COR-L47 (cell line): Measurements from ENCODE around the gene NR2F1.

ENCODE experiments used
- DNase-seq: peaks from one replicate; lab custom pipeline; 2025; lab: John Stamatoyannopoulos, UW

The NR2F1 gene

GRCh38 chr5:93642526-93642925, 59.5 kb downstream of the NR2F1 start:
- no peak for DNase-seq
